OCI-LY1 (cell line): ENCODE results near the gene CLTCL1.

Source experiments
- CTCF ChIP-seq: fragments of 200-600 bp; sonication (generic), shearing (Covaris generic); IDR thresholded peaks from 2 replicates; pipeline ENCODE4 v1.5.1; 2017; ENCODE audit warnings: mild to moderate bottlenecking, antibody characterized with exemption, low read length, moderate library complexity, mixed read lengths
- EZH2 ChIP-seq: fragments of 200-600 bp; sonication (generic), shearing (Covaris generic); IDR thresholded peaks from 2 replicates; pipeline ENCODE4 v1.8.0; 2017; ENCODE audit warnings: borderline replicate concordance, mixed run types, mild to moderate bottlenecking, antibody characterized with exemption, low read length, moderate library complexity, mixed read lengths

- no peak for TF ChIP-seq EZH2
- TF ChIP-seq CTCF = no peak
Measured at GRCh38 chr22:19187716-19188563, 103.6 kb downstream of the CLTCL1 start.
